HG03457 (cell line): ENCODE measurements around the gene APOM.

Experiments used
- ATAC-seq: cut with Tn5 transposase; IDR thresholded peaks from one replicate; pipeline ENCODE4 v1.9.1; 2021; ENCODE audit warnings: moderate number of reproducible peaks; ENCODE audit not compliant: unreplicated experiment

Gene APOM

GRCh38 chr6:31676322-31676903 lies 20.7 kb downstream of the APOM start:
- ATAC-seq: no peak

GRCh38 chr6:31676904-31677303 lies 21.2 kb downstream of the APOM start:
- ATAC-seq: no peak

GRCh38 chr6:31677955-31678354 lies 22.3 kb downstream of the APOM start:
- ATAC-seq: no peak

DNA sequence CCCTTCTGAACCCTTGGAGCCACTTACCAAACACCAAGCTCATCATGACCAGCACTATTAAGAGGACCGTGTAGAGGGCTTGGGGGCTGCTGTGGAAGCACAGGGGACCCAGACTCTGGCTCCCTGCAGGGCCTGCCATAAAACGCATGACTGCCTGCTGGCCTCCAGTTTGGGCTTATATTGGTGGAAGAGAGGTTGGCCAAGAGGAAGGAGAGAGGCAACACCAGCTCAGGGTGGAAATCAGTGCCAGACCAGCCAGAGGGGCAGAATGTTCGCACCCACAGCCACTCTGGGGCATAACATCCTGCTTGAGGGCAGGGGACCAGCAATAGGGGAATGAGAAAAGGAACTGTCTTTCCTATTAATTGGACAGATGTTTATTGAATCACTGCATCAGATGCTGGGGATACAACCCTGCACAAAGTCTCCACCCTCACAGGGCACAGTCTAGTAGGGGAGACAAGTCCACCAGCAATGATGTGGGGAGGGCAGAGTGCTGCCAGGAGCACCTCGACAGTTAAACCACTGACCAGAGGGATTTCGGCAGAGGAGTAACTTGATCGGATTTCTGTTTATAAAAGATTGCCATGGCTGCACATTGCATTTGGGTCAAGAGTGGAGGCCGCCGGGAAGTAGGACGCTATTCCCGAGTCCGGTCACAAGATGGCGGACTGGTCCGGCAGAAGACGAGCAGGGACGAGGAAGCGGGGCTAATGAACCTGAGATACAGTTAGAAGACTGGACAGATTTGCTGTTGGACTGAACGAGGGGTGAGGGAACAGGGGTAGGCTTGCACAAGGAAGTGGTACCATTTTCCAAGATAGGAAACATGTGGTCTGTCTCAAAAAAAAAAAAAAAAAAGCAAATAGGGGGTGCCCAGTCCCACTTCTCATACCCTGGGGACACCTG lies 24.8 kb downstream of the APOM start, which contains the start of gene LY6G5C:
LY6G5C (minus strand) TSS at position 842 of the 909 bp plus-strand sequence; CDS start at position 148, 694 bp downstream.
- ATAC-seq: no peak

- no peak for ATAC-seq
Observed at GRCh38 chr6:31681135-31681671, 25.5 kb downstream of the APOM start.

DNA sequence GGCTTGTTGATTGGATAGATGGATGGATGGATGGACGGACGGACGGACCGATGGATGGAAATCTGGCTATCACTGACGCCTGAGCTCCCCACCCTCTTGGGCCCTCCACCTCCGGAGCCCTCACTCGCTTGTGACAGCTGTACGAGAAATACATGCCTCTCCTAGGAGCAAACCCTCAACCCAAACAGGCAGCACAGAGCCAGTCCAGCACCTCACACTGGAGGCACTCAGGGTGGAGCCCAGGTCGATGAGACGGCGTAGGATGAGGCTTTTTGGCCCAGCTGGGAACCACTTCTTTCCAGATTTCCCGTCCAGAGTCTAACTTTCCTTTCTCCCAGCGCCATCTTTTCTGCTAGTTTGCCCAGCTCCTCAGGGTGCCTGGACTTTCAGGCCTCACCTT lies 27.9 kb downstream of the APOM start:
- ATAC-seq: no peak

DNA sequence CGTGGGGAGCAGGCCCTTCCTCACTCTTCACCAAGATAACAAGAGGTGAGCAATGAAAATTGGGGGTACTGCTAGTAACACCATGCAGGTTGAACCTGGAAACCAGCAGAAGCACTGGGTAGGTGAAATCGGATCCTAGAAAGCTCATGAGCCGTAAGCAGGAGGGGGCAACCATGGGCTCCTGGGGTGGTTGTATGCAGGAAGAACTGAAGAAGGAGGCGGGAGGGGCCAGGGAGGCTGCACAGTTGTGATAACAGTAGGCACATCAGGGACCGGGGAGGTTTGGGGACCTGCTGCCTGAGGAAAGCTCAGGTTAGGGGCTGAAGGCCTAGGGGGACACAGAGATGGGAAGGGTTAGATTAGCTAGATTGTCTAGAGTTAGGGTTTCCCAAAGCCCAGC lies 30.8 kb downstream of the APOM start:
- no peak for ATAC-seq

DNA sequence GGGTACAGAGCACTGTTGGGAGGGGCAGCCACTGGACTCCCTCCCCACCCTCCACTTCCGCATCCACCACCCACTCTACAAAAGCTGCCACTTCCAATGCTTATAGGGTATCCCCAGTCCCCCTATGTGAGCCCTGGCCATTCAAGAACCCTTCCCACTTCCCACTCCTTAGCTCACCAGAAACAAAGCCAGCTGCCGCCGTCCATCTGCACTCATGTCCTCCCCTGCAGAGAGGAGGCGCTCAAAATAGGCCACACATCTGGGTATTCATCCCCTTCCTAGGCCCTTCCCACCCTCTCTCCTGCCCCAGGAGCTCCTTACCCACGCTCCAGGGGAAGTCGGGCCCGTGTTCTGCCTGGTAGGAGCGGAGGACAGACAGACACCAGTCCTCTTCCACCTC lies 31.6 kb downstream of the APOM start:
- ATAC-seq: no peak

DNA sequence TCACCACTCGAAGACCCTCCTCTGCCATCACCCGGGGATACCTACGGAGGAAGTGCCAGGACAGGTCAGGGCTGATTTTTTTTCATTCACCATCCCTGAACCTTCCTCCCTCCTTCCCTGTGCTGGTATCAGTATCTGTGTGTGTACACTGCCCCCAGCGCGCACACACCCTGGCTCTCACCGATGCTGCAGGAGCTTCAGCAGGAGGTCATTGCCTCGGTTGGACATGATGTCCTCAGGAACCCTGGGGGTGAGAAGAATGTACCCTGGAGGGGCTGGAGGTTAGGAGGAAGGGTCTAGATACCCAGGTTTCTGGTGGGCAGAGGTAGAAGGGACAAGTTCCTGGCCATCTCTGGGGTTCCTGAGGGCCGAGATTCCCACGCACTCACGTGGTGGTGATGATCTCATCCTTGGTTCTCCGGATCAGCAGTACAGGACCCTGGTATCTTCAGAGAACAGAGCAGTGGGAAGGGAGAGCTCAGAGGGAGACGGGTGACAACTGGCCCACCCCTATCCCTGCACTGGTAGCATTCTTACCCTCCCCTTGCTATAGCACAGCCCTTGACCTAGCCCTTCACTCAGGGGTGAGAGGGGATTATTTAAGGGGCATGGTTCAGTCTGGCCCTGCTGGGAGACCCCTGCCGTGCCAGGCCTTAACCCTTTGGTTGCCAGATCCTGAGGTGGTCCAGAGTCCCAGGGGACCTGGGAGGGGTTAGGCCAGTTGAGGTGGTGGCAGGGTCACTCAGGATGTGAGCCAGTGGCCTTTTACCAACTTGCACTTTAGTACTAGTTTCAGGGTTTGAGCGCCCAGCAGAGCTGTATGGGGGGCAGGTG lies 32.4 kb downstream of the APOM start:
- no peak for ATAC-seq

GRCh38 chr6:31689249-31690110 lies 33.8 kb downstream of the APOM start:
- no peak for ATAC-seq

GRCh38 chr6:31690231-31691077 lies 34.8 kb downstream of the APOM start:
- ATAC-seq: no peak

- no peak for ATAC-seq
Observed at GRCh38 chr6:31691078-31691463, 35.4 kb downstream of the APOM start.

- no peak for ATAC-seq
Observed at GRCh38 chr6:31691564-31692108, 35.9 kb downstream of the APOM start.

DNA sequence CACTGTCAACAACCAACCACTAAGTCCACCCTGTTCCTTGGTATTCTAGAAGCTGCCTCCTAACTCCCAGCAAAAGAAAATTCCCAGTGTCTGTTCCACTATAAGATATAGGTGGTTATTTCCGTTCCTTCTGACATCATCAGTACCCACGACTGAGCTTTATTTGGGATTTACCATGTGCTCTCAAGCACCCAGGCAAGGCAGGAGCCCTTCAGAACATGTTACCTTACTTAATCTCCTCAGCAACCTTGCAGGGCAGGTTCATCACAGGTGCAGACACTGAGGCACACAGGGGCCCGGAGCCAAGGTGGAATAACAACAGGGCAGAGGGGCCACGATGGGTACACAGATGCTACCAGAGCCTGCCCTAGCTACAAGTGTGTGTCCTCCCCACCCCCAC lies 36.7 kb downstream of the APOM start:
- ATAC-seq: no peak

- no peak for ATAC-seq
Observed at GRCh38 chr6:31692886-31693285, 37.2 kb downstream of the APOM start.

DNA sequence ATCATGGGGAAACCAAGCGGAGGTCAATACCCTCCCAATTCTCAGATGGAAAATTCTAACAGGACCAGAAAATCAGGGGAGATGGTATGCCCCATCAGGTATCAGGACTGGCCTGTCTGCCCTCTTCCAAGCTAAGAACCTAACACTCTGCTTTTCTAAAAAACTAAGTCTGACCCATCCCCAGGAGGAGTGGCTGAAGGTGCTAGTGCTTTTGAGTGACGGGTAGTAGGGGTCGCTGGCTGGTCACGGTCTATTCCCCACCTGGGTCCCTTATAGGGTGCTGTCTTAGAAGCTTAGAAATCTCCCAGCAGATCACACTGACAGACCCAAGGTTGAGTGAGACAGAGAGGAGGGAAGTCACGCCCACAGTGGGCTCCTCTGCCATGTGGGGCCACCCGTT lies 37.8 kb downstream of the APOM start:
- no peak for ATAC-seq

DNA sequence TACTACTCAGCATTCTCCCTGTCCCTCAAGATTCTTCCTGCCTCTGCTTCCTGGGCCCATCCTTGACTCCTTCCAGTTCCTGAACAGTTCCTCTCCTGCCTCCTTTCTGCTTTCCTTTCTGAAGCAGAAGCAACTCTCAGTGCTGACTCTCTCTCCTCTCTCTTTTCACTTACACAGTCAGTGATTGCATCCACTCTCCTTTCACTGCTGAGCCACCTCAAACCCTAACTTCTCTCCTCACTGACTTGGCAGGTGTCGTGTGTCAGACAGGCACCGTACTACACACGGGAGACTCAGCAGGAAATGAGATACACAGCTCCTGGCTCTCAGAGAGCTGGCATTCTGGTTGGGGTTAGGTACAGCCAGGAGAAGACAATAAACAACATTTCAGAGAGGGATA lies 41.9 kb downstream of the APOM start:
- ATAC-seq: no peak

DNA sequence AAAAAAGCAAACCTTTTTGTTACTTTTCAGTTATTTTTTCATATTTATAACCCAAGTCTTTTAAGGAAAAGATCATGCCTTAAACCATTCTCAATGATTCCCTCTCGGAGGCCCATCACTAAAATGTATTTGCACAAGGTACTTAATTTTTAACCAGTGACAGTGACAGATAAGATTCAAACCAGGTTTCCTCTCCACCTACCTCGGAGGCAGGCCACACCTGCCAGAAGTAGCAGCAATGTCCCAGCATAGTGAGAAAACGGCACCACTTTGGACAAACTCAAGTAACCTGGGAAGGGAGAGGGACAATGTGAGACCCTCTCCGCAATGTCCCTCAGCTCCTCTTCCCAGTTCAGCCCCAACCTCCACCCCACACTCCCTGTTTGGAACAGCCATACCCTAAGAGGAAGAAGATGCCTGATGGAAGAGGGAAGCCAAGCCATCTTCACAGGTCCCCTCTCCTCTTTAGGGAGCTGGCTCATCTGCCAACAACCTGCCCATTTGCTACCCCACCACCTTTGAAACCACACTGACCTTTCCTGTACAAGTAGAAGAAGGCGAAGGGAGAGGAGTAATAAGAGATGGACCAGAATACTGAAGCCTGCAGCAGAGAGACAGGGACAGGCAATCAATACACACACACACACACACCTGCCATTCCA lies 45.2 kb downstream of the APOM start:
- no peak for ATAC-seq
